Nucleus accumbens (tissue), 56 donors: ENCODE results near the gene CACNA1D.
"Not testable (repeated sequence)": the region's sequence is repeated elsewhere in the genome, so short reads cannot be mapped to it uniquely, and the experiment has no call there.

Source experiments
- DNase-seq, 56 donors: peaks; one replicate each; lab custom pipeline; 2025; lab: John Stamatoyannopoulos, UW

Gene CACNA1D

GRCh38 chr3:53643757-53644156 lies 149.3 kb downstream of the CACNA1D start:
- DNase-seq, result no peak

- DNase-seq, result no peak
Observed at GRCh38 chr3:53645754-53646153, 151.3 kb downstream of the CACNA1D start.

GRCh38 chr3:53646723-53647122 lies 152.3 kb downstream of the CACNA1D start:
- DNase-seq, result no peak

GRCh38 chr3:53649816-53650215 lies 155.4 kb downstream of the CACNA1D start:
- no peak for DNase-seq

GRCh38 chr3:53650424-53650823 lies 156.0 kb downstream of the CACNA1D start:
- no peak for DNase-seq

- no peak for DNase-seq
Observed at GRCh38 chr3:53650928-53651661, 156.7 kb downstream of the CACNA1D start.

- no peak for DNase-seq
Observed at GRCh38 chr3:53651927-53652326, 157.5 kb downstream of the CACNA1D start.

- no peak for DNase-seq
Observed at GRCh38 chr3:53657651-53658050, 163.2 kb downstream of the CACNA1D start.

- DNase-seq, result no peak
Observed at GRCh38 chr3:53658613-53659193, 164.3 kb downstream of the CACNA1D start.

GRCh38 chr3:53659996-53660395 lies 165.6 kb downstream of the CACNA1D start:
- no peak for DNase-seq

GRCh38 chr3:53661480-53661879 lies 167.1 kb downstream of the CACNA1D start:
- DNase-seq, result no peak

- not testable (repeated sequence) for DNase-seq
Observed at GRCh38 chr3:53664812-53665211, 170.4 kb downstream of the CACNA1D start.

- no peak for DNase-seq
Observed at GRCh38 chr3:53665608-53666425, 171.4 kb downstream of the CACNA1D start.

- no peak for DNase-seq
Observed at GRCh38 chr3:53668872-53669271, 174.5 kb downstream of the CACNA1D start.

GRCh38 chr3:53670721-53671120 lies 176.3 kb downstream of the CACNA1D start:
- DNase-seq, result no peak

- DNase-seq, result no peak
Observed at GRCh38 chr3:53671192-53671960, 177.0 kb downstream of the CACNA1D start.

- DNase-seq, result no peak
Observed at GRCh38 chr3:53671961-53672299, 177.5 kb downstream of the CACNA1D start.

- no peak for DNase-seq
Observed at GRCh38 chr3:53672981-53673380, 178.6 kb downstream of the CACNA1D start.

GRCh38 chr3:53673722-53674350 lies 179.4 kb downstream of the CACNA1D start:
- no peak for DNase-seq

- DNase-seq, result no peak
Observed at GRCh38 chr3:53674582-53674981, 180.2 kb downstream of the CACNA1D start.
